OCI-LY7 (cell line): ENCODE results near the gene FGFRL1.

Experiments
- EZH2phosphoT487 ChIP-seq: fragments of 200-600 bp; sonication (generic); IDR thresholded peaks from 2 replicates; pipeline ENCODE4 v1.6.1; 2018; ENCODE audit warnings: low read depth, borderline replicate concordance, mild to moderate bottlenecking, mixed run types, antibody characterized with exemption, low read length, moderate library complexity, mixed read lengths
- TF ChIP-seq, protein P1 (sequence below): fragments of 200-600 bp; sonication (generic); conservative IDR thresholded peaks from 2 replicates; pipeline ENCODE4 v1.5.1; 2014; ENCODE audit warnings: mild to moderate bottlenecking, antibody characterized with exemption, low read length, moderate library complexity, mixed read lengths

DNA sequence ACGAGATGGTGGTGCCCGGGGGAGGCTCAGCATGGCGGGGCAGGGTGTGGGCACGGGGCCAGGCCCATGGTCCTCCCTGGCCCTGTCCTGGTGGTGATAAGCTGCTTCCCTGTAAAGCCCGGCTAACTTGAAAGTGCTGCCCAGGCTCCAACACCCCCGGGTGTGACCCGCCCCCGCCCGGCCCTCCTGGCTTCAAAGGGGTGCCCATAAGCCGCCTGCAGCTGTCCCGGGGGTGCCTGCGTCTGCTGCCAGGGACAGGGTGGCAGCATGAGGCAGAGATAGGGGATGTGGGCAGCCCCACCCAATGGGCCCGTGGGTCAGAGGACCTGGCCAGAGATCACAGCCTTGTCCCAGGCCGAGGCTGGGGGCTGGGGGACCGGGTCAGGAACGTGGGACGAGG lies 18.1 kb downstream of the FGFRL1 start:
- TF ChIP-seq, protein P1, sequence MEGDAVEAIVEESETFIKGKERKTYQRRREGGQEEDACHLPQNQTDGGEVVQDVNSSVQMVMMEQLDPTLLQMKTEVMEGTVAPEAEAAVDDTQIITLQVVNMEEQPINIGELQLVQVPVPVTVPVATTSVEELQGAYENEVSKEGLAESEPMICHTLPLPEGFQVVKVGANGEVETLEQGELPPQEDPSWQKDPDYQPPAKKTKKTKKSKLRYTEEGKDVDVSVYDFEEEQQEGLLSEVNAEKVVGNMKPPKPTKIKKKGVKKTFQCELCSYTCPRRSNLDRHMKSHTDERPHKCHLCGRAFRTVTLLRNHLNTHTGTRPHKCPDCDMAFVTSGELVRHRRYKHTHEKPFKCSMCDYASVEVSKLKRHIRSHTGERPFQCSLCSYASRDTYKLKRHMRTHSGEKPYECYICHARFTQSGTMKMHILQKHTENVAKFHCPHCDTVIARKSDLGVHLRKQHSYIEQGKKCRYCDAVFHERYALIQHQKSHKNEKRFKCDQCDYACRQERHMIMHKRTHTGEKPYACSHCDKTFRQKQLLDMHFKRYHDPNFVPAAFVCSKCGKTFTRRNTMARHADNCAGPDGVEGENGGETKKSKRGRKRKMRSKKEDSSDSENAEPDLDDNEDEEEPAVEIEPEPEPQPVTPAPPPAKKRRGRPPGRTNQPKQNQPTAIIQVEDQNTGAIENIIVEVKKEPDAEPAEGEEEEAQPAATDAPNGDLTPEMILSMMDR: no peak
- TF ChIP-seq EZH2phosphoT487: no peak
